Measurements from ENCODE around the gene CRY2.

DNA sequence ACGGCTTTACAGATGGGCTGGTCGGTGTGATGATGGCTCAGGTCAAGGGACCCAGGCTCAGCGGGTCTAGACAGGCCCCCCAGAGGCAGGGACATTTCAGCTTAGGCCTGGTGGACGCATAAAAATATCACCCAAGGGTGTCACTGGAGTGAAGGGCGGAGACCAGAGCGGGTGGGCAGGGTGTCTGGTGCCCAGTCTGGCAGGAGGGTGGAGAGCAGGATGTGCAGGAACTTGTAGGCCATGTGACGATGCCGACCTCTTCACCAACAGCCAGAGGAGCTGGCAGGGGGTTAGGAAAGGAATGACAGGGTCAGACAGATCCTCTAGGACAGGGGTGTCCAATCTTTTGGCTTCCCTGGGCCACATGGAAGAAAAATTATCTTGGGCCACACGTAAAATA, 42.7 kb downstream of the CRY2 start:
- TF ChIP-seq, protein P1, sequence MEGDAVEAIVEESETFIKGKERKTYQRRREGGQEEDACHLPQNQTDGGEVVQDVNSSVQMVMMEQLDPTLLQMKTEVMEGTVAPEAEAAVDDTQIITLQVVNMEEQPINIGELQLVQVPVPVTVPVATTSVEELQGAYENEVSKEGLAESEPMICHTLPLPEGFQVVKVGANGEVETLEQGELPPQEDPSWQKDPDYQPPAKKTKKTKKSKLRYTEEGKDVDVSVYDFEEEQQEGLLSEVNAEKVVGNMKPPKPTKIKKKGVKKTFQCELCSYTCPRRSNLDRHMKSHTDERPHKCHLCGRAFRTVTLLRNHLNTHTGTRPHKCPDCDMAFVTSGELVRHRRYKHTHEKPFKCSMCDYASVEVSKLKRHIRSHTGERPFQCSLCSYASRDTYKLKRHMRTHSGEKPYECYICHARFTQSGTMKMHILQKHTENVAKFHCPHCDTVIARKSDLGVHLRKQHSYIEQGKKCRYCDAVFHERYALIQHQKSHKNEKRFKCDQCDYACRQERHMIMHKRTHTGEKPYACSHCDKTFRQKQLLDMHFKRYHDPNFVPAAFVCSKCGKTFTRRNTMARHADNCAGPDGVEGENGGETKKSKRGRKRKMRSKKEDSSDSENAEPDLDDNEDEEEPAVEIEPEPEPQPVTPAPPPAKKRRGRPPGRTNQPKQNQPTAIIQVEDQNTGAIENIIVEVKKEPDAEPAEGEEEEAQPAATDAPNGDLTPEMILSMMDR (IDR thresholded peaks at IDR 0.05; ENCODE audit: low read depth, low read length, poor library complexity, severe bottlenecking): no peak
- TF ChIP-seq EZH2phosphoT487 (IDR thresholded peaks at IDR 0.05; ENCODE audit: borderline replicate concordance, low read length): no peak
